NCI-H526 (cell line): ENCODE results near the gene UMPS.
"Not testable (repeated sequence)": the region's sequence is repeated elsewhere in the genome, so short reads cannot be mapped to it uniquely, and the experiment has no call there.

Experiments used
- DNase-seq, 2 experiments: peaks; one replicate each; lab custom pipeline; 2025; lab: John Stamatoyannopoulos, UW

Gene UMPS

GRCh38 chr3:124707223-124707622, 23.0 kb upstream of the UMPS start:
- not testable (repeated sequence) for DNase-seq

GRCh38 chr3:124707656-124708062, 22.6 kb upstream of the UMPS start:
- DNase-seq = no peak

GRCh38 chr3:124714223-124714853, 15.9 kb upstream of the UMPS start:
- DNase-seq = no peak

- DNase-seq = no peak
These were observed 7.7 kb upstream of the UMPS start for GRCh38 chr3:124722589-124722988.

- DNase-seq = no peak
These were observed 667 bp downstream of the UMPS start for GRCh38 chr3:124730941-124731297.

GRCh38 chr3:124731760-124732159, 1.5 kb downstream of the UMPS start:
- DNase-seq = no peak

GRCh38 chr3:124741027-124741426, 10.8 kb downstream of the UMPS start:
- no peak for DNase-seq

GRCh38 chr3:124745756-124746155, 15.5 kb downstream of the UMPS start:
- no peak for DNase-seq

GRCh38 chr3:124747111-124747981, 17.1 kb downstream of the UMPS start:
- no peak for DNase-seq

- DNase-seq = no peak
These were observed 18.4 kb downstream of the UMPS start for GRCh38 chr3:124748560-124749198.

- not testable (repeated sequence) for DNase-seq
These were observed 19.6 kb downstream of the UMPS start for GRCh38 chr3:124749877-124750276.

- DNase-seq = no peak
These were observed 21.2 kb downstream of the UMPS start for GRCh38 chr3:124751501-124751900.

- no peak for DNase-seq
These were observed 21.8 kb downstream of the UMPS start for GRCh38 chr3:124752051-124752450.

- not testable (repeated sequence) for DNase-seq
These were observed 27.7 kb downstream of the UMPS start for GRCh38 chr3:124757926-124758325.

- no peak for DNase-seq
These were observed 28.8 kb downstream of the UMPS start for GRCh38 chr3:124758851-124759635.

GRCh38 chr3:124759666-124760401, 29.6 kb downstream of the UMPS start:
- no peak for DNase-seq

GRCh38 chr3:124760601-124761000, 30.3 kb downstream of the UMPS start:
- DNase-seq = no peak

- DNase-seq = peak; percentile 30 to 83
These were observed 31.1 kb downstream of the UMPS start for GRCh38 chr3:124761250-124761796.

- no peak for DNase-seq
These were observed 31.8 kb downstream of the UMPS start for GRCh38 chr3:124761935-124762660.

- DNase-seq = no peak
These were observed 32.4 kb downstream of the UMPS start for GRCh38 chr3:124762661-124763011.

- no peak for DNase-seq
These were observed 33.0 kb downstream of the UMPS start for GRCh38 chr3:124763206-124763605.
